HG03025 (cell line): ENCODE data around the gene DGCR6L.
"Not testable (repeated sequence)": the region's sequence is repeated elsewhere in the genome, so short reads cannot be mapped to it uniquely, and the experiment has no call there.

Experiments used
- ATAC-seq: cut with Tn5 transposase; IDR thresholded peaks from one replicate; pipeline ENCODE4 v1.9.1; 2021; ENCODE audit warnings: mild to moderate bottlenecking, moderate library complexity; ENCODE audit not compliant: unreplicated experiment, low FRiP score

DGCR6L gene

GRCh38 chr22:20319745-20320658 lies at the start of gene DGCR6L:
Gene DGCR6L, minus strand, starts transcription at chr22:20320060. Its CDS starts 72 bp downstream, at chr22:20319988.
- peak; percentile 49 for ATAC-seq

- not testable (repeated sequence) for ATAC-seq
These were observed 49.0 kb upstream of the DGCR6L start for GRCh38 chr22:20368875-20369274.

GRCh38 chr22:20366841-20367240 lies 47.0 kb upstream of the DGCR6L start:
- not testable (repeated sequence) for ATAC-seq

GRCh38 chr22:20364335-20365260 lies 44.7 kb upstream of the DGCR6L start:
- ATAC-seq: not testable (repeated sequence)

GRCh38 chr22:20362403-20362802 lies 42.5 kb upstream of the DGCR6L start:
- ATAC-seq: not testable (repeated sequence)

- not testable (repeated sequence) for ATAC-seq
These were observed 41.9 kb upstream of the DGCR6L start for GRCh38 chr22:20361752-20362229.

- ATAC-seq: not testable (repeated sequence)
These were observed 41.2 kb upstream of the DGCR6L start for GRCh38 chr22:20360866-20361751.

- not testable (repeated sequence) for ATAC-seq
These were observed 40.4 kb upstream of the DGCR6L start for GRCh38 chr22:20360261-20360660.

GRCh38 chr22:20358503-20359239 lies 38.8 kb upstream of the DGCR6L start:
- ATAC-seq: not testable (repeated sequence)

GRCh38 chr22:20357967-20358366 lies 38.1 kb upstream of the DGCR6L start:
- ATAC-seq: not testable (repeated sequence)

GRCh38 chr22:20356906-20357305 lies 37.0 kb upstream of the DGCR6L start:
- ATAC-seq: not testable (repeated sequence)

GRCh38 chr22:20355939-20356636 lies 36.2 kb upstream of the DGCR6L start:
- ATAC-seq: not testable (repeated sequence)

- ATAC-seq: no peak
These were observed 34.5 kb upstream of the DGCR6L start for GRCh38 chr22:20354238-20354975.

- not testable (repeated sequence) for ATAC-seq
These were observed 32.7 kb upstream of the DGCR6L start for GRCh38 chr22:20352536-20352935.

- not testable (repeated sequence) for ATAC-seq
These were observed 26.7 kb upstream of the DGCR6L start for GRCh38 chr22:20346553-20346952.

GRCh38 chr22:20338291-20338690 lies 18.4 kb upstream of the DGCR6L start:
- not testable (repeated sequence) for ATAC-seq

- ATAC-seq: not testable (repeated sequence)
These were observed 17.9 kb upstream of the DGCR6L start for GRCh38 chr22:20337807-20338206.

GRCh38 chr22:20336561-20336960 lies 16.7 kb upstream of the DGCR6L start:
- not testable (repeated sequence) for ATAC-seq
